Trophoblast cell (in vitro differentiated cells and primary cell): Measurements from ENCODE around the gene HSPA2.
A peak's percentile ranks its signal among the peaks of the same experiment; 100 is the strongest.

Source experiments
- DNase-seq, 2 donors: peaks; one replicate each; pipeline ENCODE4 v3.0.0-alpha.2; 2016
- H2AFZ ChIP-seq: 2 replicates; pipeline ENCODE4 v1.6.1; 2013; ENCODE audit warnings: low read length, moderate library complexity, mild to moderate bottlenecking; ENCODE audit not compliant: insufficient read depth, poor library complexity
- H2AK5ac ChIP-seq: 2 replicates; pipeline ENCODE4 v1.6.1; 2013; ENCODE audit warnings: mild to moderate bottlenecking, low read length
- H2BK120ac ChIP-seq: 2 replicates; pipeline ENCODE4 v1.6.1; 2013; ENCODE audit warnings: low read length, mild to moderate bottlenecking, moderate library complexity; ENCODE audit not compliant: insufficient read depth, poor library complexity
- H2BK12ac ChIP-seq: 2 replicates; pipeline ENCODE4 v1.6.1; 2013; ENCODE audit warnings: mild to moderate bottlenecking, low read length, moderate library complexity
- H2BK5ac ChIP-seq: 2 replicates; pipeline ENCODE4 v1.6.1; 2013; ENCODE audit warnings: low read length, low read depth, moderate library complexity, mild to moderate bottlenecking; ENCODE audit not compliant: poor library complexity
- H3K14ac ChIP-seq: 2 replicates; pipeline ENCODE4 v1.6.1; 2013; ENCODE audit warnings: mild to moderate bottlenecking, low read length
- H3K18ac ChIP-seq: 2 replicates; pipeline ENCODE4 v1.6.1; 2013; ENCODE audit warnings: mild to moderate bottlenecking, low read length
- H3K23ac ChIP-seq: 2 replicates; pipeline ENCODE4 v1.6.1; 2013; ENCODE audit warnings: low read length
- H3K27ac ChIP-seq: 2 replicates; pipeline ENCODE4 v1.5.1; 2013; ENCODE audit warnings: low read depth, mild to moderate bottlenecking, inconsistent platforms, low read length, moderate library complexity
- H3K27me3 ChIP-seq: 2 replicates; pipeline ENCODE4 v1.6.1; 2013; ENCODE audit warnings: inconsistent platforms, mild to moderate bottlenecking, low read length, moderate library complexity; ENCODE audit not compliant: insufficient read depth
- H3K36me3 ChIP-seq, 2 experiments: 1 replicate in 1 of 2; 2 replicates in 1 of 2; pipeline ENCODE4 v1.6.1; 2013; ENCODE audit warnings: low read length in 2 of 2, mild to moderate bottlenecking in 2 of 2, moderate library complexity in 1 of 2; ENCODE audit not compliant: insufficient read depth in 2 of 2, control insufficient read depth in 1 of 2
- H3K4ac ChIP-seq: 2 replicates; pipeline ENCODE4 v1.6.1; 2013; ENCODE audit warnings: low read depth, mild to moderate bottlenecking, low read length, moderate library complexity
- H3K4me1 ChIP-seq, 2 experiments: 1 replicate in 1 of 2; 2 replicates in 1 of 2; pipeline ENCODE4 v1.6.1; 2013; ENCODE audit warnings: low read length in 2 of 2, mild to moderate bottlenecking in 2 of 2, moderate library complexity in 1 of 2; ENCODE audit not compliant: insufficient read depth in 2 of 2, control insufficient read depth in 1 of 2
- H3K4me2 ChIP-seq: 2 replicates; pipeline ENCODE4 v1.6.1; 2013; ENCODE audit warnings: inconsistent platforms, mild to moderate bottlenecking, low read length, moderate library complexity
- H3K4me3 ChIP-seq: 2 replicates; pipeline ENCODE4 v1.5.1; 2013; ENCODE audit warnings: mild to moderate bottlenecking, low read depth, low read length, inconsistent platforms
- H3K79me1 ChIP-seq: one replicate; pipeline ENCODE4 v1.6.1; 2013; ENCODE audit warnings: low read length
- H3K79me2 ChIP-seq: 2 replicates; pipeline ENCODE4 v1.6.1; 2013; ENCODE audit warnings: low read length, mild to moderate bottlenecking; ENCODE audit not compliant: control insufficient read depth, insufficient read depth, poor library complexity
- H3K9ac ChIP-seq: 2 replicates; pipeline ENCODE4 v1.6.1; 2013; ENCODE audit warnings: mild to moderate bottlenecking, low read length
- H3K9me3 ChIP-seq: 2 replicates; pipeline ENCODE4 v1.6.1; 2013; ENCODE audit warnings: low read depth, mild to moderate bottlenecking, control low read depth, inconsistent platforms, low read length; ENCODE audit not compliant: insufficient read depth
- H4K12ac ChIP-seq: 2 replicates; pipeline ENCODE4 v1.6.1; 2013; ENCODE audit warnings: low read depth, mild to moderate bottlenecking, low read length, moderate library complexity
- H4K8ac ChIP-seq: 2 replicates; pipeline ENCODE4 v1.6.1; 2013; ENCODE audit warnings: low read depth, mild to moderate bottlenecking, low read length, moderate library complexity
- H4K91ac ChIP-seq: one replicate; pipeline ENCODE4 v1.6.1; 2013; ENCODE audit warnings: low read depth, mild to moderate bottlenecking, low read length, moderate library complexity
- WGBS: extraction: QIAGEN DNeasy Blood & Tissue Kit; methylation state at CpG from one replicate; pipeline ENCODE4 v1.1.7; 2013; ENCODE audit warnings: missing lambda C conversion rate; ENCODE audit not compliant: insufficient read length, insufficient coverage; ENCODE audit errors: extremely low coverage; 5-methylcytosine and 5-hydroxymethylcytosine counted together

HSPA2 gene

DNA sequence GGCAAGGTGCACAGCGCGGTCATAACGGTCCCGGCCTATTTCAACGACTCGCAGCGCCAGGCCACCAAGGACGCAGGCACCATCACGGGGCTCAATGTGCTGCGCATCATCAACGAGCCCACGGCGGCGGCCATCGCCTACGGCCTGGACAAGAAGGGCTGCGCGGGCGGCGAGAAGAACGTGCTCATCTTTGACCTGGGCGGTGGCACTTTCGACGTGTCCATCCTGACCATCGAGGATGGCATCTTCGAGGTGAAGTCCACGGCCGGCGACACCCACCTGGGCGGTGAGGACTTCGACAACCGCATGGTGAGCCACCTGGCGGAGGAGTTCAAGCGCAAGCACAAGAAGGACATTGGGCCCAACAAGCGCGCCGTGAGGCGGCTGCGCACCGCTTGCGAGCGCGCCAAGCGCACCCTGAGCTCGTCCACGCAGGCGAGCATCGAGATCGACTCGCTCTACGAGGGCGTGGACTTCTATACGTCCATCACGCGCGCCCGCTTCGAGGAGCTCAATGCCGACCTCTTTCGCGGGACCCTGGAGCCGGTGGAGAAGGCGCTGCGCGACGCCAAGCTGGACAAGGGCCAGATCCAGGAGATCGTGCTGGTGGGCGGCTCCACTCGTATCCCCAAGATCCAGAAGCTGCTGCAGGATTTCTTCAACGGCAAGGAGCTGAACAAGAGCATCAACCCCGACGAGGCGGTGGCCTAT lies 875 bp downstream of the HSPA2 start:
- H3K4ac ChIP-seq: no peak overlapping the region
- DNase-seq: peak in 1 of 2 donors; percentile 56
- no CpG with 5 or more reads among the region's 73 CpGs for WGBS
- peaks cover 26% of the 10 kb centered on the region for H3K79me1 ChIP-seq
- H4K12ac ChIP-seq: no peak overlapping the region
- no peak overlapping the region for H4K8ac ChIP-seq
- H3K27me3 ChIP-seq: no peaks in the 10 kb centered on the region
- no peak overlapping the region for H2BK12ac ChIP-seq
- H3K79me2 ChIP-seq: peaks cover 7% of the 10 kb centered on the region
- H3K23ac ChIP-seq: no peak overlapping the region
- H2BK120ac ChIP-seq: no peak overlapping the region
- peaks cover 3 to 5% of the 10 kb centered on the region in 2 experiments for H3K36me3 ChIP-seq
- H3K9ac ChIP-seq: no peak overlapping the region
- no peak overlapping the region for H3K18ac ChIP-seq
- no peak overlapping the region for H3K14ac ChIP-seq
- no peak overlapping the region for H4K91ac ChIP-seq
- no peak overlapping the region for H3K27ac ChIP-seq
- peak overlapping the region; percentile 69 for H3K4me3 ChIP-seq
- H3K9me3 ChIP-seq: peaks cover 18% of the 10 kb centered on the region
- H2AFZ ChIP-seq: no peak overlapping the region
- peaks cover 6 to 12% of the 10 kb centered on the region in 2 experiments for H3K4me1 ChIP-seq
- H2BK5ac ChIP-seq: no peak overlapping the region
- peak overlapping the region; percentile 57 for H3K4me2 ChIP-seq
- H2AK5ac ChIP-seq: no peak overlapping the region

DNA sequence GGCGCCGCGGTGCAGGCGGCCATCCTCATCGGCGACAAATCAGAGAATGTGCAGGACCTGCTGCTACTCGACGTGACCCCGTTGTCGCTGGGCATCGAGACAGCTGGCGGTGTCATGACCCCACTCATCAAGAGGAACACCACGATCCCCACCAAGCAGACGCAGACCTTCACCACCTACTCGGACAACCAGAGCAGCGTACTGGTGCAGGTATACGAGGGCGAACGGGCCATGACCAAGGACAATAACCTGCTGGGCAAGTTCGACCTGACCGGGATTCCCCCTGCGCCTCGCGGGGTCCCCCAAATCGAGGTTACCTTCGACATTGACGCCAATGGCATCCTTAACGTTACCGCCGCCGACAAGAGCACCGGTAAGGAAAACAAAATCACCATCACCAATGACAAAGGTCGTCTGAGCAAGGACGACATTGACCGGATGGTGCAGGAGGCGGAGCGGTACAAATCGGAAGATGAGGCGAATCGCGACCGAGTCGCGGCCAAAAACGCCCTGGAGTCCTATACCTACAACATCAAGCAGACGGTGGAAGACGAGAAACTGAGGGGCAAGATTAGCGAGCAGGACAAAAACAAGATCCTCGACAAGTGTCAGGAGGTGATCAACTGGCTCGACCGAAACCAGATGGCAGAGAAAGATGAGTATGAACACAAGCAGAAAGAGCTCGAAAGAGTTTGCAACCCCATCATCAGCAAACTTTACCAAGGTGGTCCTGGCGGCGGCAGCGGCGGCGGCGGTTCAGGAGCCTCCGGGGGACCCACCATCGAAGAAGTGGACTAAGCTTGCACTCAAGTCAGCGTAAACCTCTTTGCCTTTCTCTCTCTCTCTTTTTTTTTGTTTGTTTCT lies 1.7 kb downstream of the HSPA2 start:
- H2AFZ ChIP-seq: no peak overlapping the region
- H2AK5ac ChIP-seq: peak overlapping the region; percentile 16
- H4K91ac ChIP-seq: peak overlapping the region; percentile 45
- H2BK120ac ChIP-seq: peak overlapping the region; percentile 26
- peak overlapping the region; percentile 69 for H3K4ac ChIP-seq
- peak in 1 of 2 donors; percentile 29 for DNase-seq
- H3K9me3 ChIP-seq: peaks cover 18% of the 10 kb centered on the region
- no peak overlapping the region for H2BK12ac ChIP-seq
- H3K36me3 ChIP-seq: peaks cover 3 to 5% of the 10 kb centered on the region in 2 experiments
- H3K18ac ChIP-seq: peak overlapping the region; percentile 10
- peak overlapping the region; percentile 31 for H4K8ac ChIP-seq
- no peak overlapping the region for H3K27ac ChIP-seq
- H3K27me3 ChIP-seq: no peaks in the 10 kb centered on the region
- no peak overlapping the region for H3K23ac ChIP-seq
- H3K79me1 ChIP-seq: peaks cover 24% of the 10 kb centered on the region
- peaks cover 7% of the 10 kb centered on the region for H3K79me2 ChIP-seq
- H3K4me2 ChIP-seq: peak overlapping the region; percentile 57
- peak overlapping the region; percentile 33 for H2BK5ac ChIP-seq
- peak overlapping the region; percentile 69 for H3K4me3 ChIP-seq
- H3K4me1 ChIP-seq: peaks cover 6 to 11% of the 10 kb centered on the region in 2 experiments
- WGBS: no CpG with 5 or more reads among the region's 61 CpGs
- peak overlapping the region; percentile 64 for H4K12ac ChIP-seq
- H3K14ac ChIP-seq: peak overlapping the region; percentile 11
- no peak overlapping the region for H3K9ac ChIP-seq

DNA sequence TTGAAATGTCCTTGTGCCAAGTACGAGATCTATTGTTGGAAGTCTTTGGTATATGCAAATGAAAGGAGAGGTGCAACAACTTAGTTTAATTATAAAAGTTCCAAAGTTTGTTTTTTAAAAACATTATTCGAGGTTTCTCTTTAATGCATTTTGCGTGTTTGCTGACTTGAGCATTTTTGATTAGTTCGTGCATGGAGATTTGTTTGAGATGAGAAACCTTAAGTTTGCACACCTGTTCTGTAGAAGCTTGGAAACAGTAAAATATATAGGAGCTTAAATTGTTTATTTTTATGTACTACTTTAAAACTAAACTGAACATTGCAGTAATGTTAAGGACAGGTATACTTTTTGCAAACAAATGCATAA lies 2.3 kb downstream of the HSPA2 start:
- Histone ChIP-seq H3K4ac (no peak overlapping the region), H3K4me2 (peak overlapping the region; percentile 57), H2AFZ (no peak overlapping the region), H3K4me3 (no peak overlapping the region), H3K14ac (no peak overlapping the region), H3K36me3 (peaks cover 3 to 5% of the 10 kb centered on the region in 2 experiments), H2BK12ac (no peak overlapping the region), H3K9me3 (peaks cover 18% of the 10 kb centered on the region), H3K27me3 (no peaks in the 10 kb centered on the region), H3K18ac (no peak overlapping the region), H2AK5ac (no peak overlapping the region), H4K91ac (no peak overlapping the region), H4K8ac (no peak overlapping the region), H3K9ac (no peak overlapping the region), H4K12ac (no peak overlapping the region), H3K79me1 (peaks cover 23% of the 10 kb centered on the region), H3K27ac (no peak overlapping the region), H2BK120ac (no peak overlapping the region), H3K4me1 (peaks cover 4 to 9% of the 10 kb centered on the region in 2 experiments), H2BK5ac (no peak overlapping the region), H3K23ac (no peak overlapping the region), H3K79me2 (peaks cover 7% of the 10 kb centered on the region)
- no CpG with 5 or more reads among the region's 4 CpGs for WGBS
- no peak for DNase-seq

DNA sequence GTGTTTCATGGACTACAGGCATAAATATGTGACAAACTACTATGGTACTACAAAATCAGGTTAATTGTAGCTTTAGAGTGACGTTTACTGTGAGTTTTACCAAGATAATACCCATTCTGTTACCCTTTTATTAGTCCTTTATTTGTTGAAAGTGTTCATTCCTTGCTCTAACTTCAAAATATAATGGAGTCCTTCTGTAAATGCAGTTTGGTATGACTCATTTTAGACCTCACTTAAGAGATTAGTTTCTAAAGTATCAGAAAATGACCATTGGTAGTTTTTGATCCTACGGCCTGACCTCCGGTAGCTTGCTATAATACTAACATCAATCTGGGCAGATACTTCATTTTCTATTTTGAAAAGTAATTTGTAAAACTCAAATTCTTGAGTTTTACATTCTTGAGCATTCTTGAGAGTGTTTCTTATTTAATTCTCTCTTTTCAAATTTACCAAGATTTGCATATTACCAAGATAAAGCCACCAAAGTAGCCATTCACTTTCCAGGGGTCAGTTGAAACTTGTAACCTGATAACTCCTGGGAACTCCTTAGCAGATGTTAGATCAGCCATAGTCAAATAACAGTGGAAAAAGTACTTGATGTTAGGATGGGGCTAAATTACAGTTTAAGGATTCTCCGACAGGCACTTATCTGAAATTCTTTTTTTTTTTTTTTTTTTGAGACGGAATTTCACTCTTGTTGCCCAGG lies 4.2 kb downstream of the HSPA2 start:
- no peak overlapping the region for H3K4ac ChIP-seq
- no peak overlapping the region for H2AK5ac ChIP-seq
- H3K9ac ChIP-seq: no peak overlapping the region
- no peak overlapping the region for H2BK120ac ChIP-seq
- no peak overlapping the region for H4K91ac ChIP-seq
- no peaks in the 10 kb centered on the region for H3K27me3 ChIP-seq
- DNase-seq: no peak
- H3K36me3 ChIP-seq: peaks cover 3 to 5% of the 10 kb centered on the region in 2 experiments
- no peak overlapping the region for H3K27ac ChIP-seq
- no CpG with 5 or more reads among the region's 5 CpGs for WGBS
- no peak overlapping the region for H4K8ac ChIP-seq
- peaks cover 4 to 5% of the 10 kb centered on the region in 2 experiments for H3K4me1 ChIP-seq
- H3K23ac ChIP-seq: no peak overlapping the region
- no peak overlapping the region for H2BK5ac ChIP-seq
- H2BK12ac ChIP-seq: no peak overlapping the region
- H3K79me1 ChIP-seq: peaks cover 8% of the 10 kb centered on the region
- no peak overlapping the region for H4K12ac ChIP-seq
- peaks cover 8% of the 10 kb centered on the region for H3K79me2 ChIP-seq
- H3K4me3 ChIP-seq: no peak overlapping the region
- no peak overlapping the region for H3K4me2 ChIP-seq
- no peak overlapping the region for H3K18ac ChIP-seq
- no peak overlapping the region for H3K14ac ChIP-seq
- peaks cover 18% of the 10 kb centered on the region for H3K9me3 ChIP-seq
- no peak overlapping the region for H2AFZ ChIP-seq
